Body of pancreas (tissue), 4 donors: ENCODE measurements around the gene FRAS1.

Source experiments
- CTCF ChIP-seq, 7 experiments: fragments of 450-650 bp in 4 of 7; fragments of 200-600 bp in 3 of 7; sonication (generic) in 3 of 7; IDR thresholded peaks; one replicate each; pipeline ENCODE4 v1.5.1; 2016 to 2019; ENCODE audit warnings: antibody characterized with exemption in 7 of 7
- POLR2A ChIP-seq, 3 donors: fragments of 450-650 bp; IDR thresholded peaks; one replicate each; pipeline ENCODE4 v1.6.1; 2016; ENCODE audit warnings: antibody characterized with exemption in 3 of 3, mild to moderate bottlenecking in 2 of 3

- TF ChIP-seq CTCF (IDR thresholded peaks at IDR 0.05) (no peak), POLR2A (IDR thresholded peaks at IDR 0.05) (no peak)
Measured at GRCh38 chr4:78288327-78288726, 231.2 kb downstream of the FRAS1 start.
